Ureter (tissue), 1 donor: ENCODE data around the gene EPGN. TPM values are rescaled to one million over a fixed set of nuclear protein-coding genes. Genes with fewer than 3 reads are reported as not detected.

ENCODE experiments used
- DNase-seq: peaks from one replicate; pipeline ENCODE4 v3.0.0-alpha.2; 2020; ENCODE audit warnings: low spot score
- total RNA-seq: library from RNA; stranded (reverse); gene quantifications from one replicate; pipeline ENCODE4 v1.2.4, GENCODE V29; 2023
- donor health status: DM: yes; HTN: yes; CAD: no.

The EPGN gene
- total RNA-seq, 1 donor from 2014 or later = 0.96 TPM

- DNase-seq = no peak
Observed at GRCh38 chr4:74309223-74309622, 953 bp downstream of the EPGN start.

- no peak for DNase-seq
Observed at GRCh38 chr4:74311696-74312313, 3.5 kb downstream of the EPGN start.

- no peak for DNase-seq
Observed at GRCh38 chr4:74314329-74314728, 6.1 kb downstream of the EPGN start.

- no peak for DNase-seq
Observed at GRCh38 chr4:74314944-74315343, 6.7 kb downstream of the EPGN start.

GRCh38 chr4:74315376-74315775 lies 7.1 kb downstream of the EPGN start:
- no peak for DNase-seq

GRCh38 chr4:74316397-74316796 lies 8.1 kb downstream of the EPGN start:
- no peak for DNase-seq

- no peak for DNase-seq
Observed at GRCh38 chr4:74317616-74318246, 9.5 kb downstream of the EPGN start.

- no peak for DNase-seq
Observed at GRCh38 chr4:74318276-74318675, 10.0 kb downstream of the EPGN start.

GRCh38 chr4:74319470-74319869 lies 11.2 kb downstream of the EPGN start:
- no peak for DNase-seq

GRCh38 chr4:74320559-74321118 lies 12.4 kb downstream of the EPGN start:
- DNase-seq = peak; percentile 51

GRCh38 chr4:74322301-74322700 lies 14.0 kb downstream of the EPGN start:
- DNase-seq = no peak

GRCh38 chr4:74323663-74324062 lies 15.4 kb downstream of the EPGN start:
- DNase-seq = no peak

GRCh38 chr4:74324262-74324661 lies 16.0 kb downstream of the EPGN start:
- no peak for DNase-seq

- no peak for DNase-seq
Observed at GRCh38 chr4:74325886-74326285, 17.6 kb downstream of the EPGN start.

GRCh38 chr4:74327762-74328161 lies 19.5 kb downstream of the EPGN start:
- DNase-seq = no peak

- no peak for DNase-seq
Observed at GRCh38 chr4:74328501-74328900, 20.2 kb downstream of the EPGN start.

- no peak for DNase-seq
Observed at GRCh38 chr4:74329307-74329706, 21.0 kb downstream of the EPGN start.

GRCh38 chr4:74330295-74330750 lies 22.1 kb downstream of the EPGN start:
- no peak for DNase-seq

GRCh38 chr4:74331252-74331651 lies 23.0 kb downstream of the EPGN start:
- DNase-seq = no peak

- no peak for DNase-seq
Observed at GRCh38 chr4:74331944-74332343, 23.7 kb downstream of the EPGN start.

GRCh38 chr4:74334636-74335035 lies 26.4 kb downstream of the EPGN start:
- no peak for DNase-seq

GRCh38 chr4:74335341-74336021 lies 27.2 kb downstream of the EPGN start:
- no peak for DNase-seq

- no peak for DNase-seq
Observed at GRCh38 chr4:74338792-74339333, 30.6 kb downstream of the EPGN start.
